ENCODE results near the gene KRTAP21-1. TPM values are rescaled to one million over a fixed set of nuclear protein-coding genes. Genes with fewer than 3 reads are reported as not detected.

Gene KRTAP21-1
- total RNA-seq, 1 experiment from 2014 or later: not detected

GRCh38 chr21:30733026-30733425 lies 22.2 kb downstream of the KRTAP21-1 start:
- intact Hi-C loops (cut with micrococcal nuclease; ENCODE audit: unreplicated experiment): no loop called here
- Mint-ChIP-seq H3K27ac (ENCODE audit: unreplicated experiment) (no peak overlapping the region), H3K4me3 (ENCODE audit: unreplicated experiment) (no peak overlapping the region), H3K27me3 (ENCODE audit: insufficient read depth, unreplicated experiment) (peaks cover 6% of the 10 kb centered on the region), H3K36me3 (ENCODE audit: insufficient read depth, unreplicated experiment) (no peaks in the 10 kb centered on the region), H3K9me3 (ENCODE audit: unreplicated experiment) (no peaks in the 10 kb centered on the region), H3K4me1 (ENCODE audit: low read depth, unreplicated experiment) (no peaks in the 10 kb centered on the region)
- Histone ChIP-seq H3K4me1 (no peaks in the 10 kb centered on the region), H3K27me3 (replicated peaks; ENCODE audit: control insufficient read depth, insufficient read depth, low read length) (no peaks in the 10 kb centered on the region), H3K36me3 (ENCODE audit: control insufficient read depth, insufficient read depth, low read length) (no peaks in the 10 kb centered on the region), H3K4me3 (ENCODE audit: low read depth, low read length) (no peak overlapping the region), H3K9me3 (no peaks in the 10 kb centered on the region)
- no TSS peak for BruUV-seq (replicated peaks)
- ChIA-PET POLR2A (no interaction called here), CTCF (no interaction called here)
- no peak for DNase-seq
- TF ChIP-seq, protein P1, sequence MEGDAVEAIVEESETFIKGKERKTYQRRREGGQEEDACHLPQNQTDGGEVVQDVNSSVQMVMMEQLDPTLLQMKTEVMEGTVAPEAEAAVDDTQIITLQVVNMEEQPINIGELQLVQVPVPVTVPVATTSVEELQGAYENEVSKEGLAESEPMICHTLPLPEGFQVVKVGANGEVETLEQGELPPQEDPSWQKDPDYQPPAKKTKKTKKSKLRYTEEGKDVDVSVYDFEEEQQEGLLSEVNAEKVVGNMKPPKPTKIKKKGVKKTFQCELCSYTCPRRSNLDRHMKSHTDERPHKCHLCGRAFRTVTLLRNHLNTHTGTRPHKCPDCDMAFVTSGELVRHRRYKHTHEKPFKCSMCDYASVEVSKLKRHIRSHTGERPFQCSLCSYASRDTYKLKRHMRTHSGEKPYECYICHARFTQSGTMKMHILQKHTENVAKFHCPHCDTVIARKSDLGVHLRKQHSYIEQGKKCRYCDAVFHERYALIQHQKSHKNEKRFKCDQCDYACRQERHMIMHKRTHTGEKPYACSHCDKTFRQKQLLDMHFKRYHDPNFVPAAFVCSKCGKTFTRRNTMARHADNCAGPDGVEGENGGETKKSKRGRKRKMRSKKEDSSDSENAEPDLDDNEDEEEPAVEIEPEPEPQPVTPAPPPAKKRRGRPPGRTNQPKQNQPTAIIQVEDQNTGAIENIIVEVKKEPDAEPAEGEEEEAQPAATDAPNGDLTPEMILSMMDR (IDR thresholded peaks at IDR 0.05; ENCODE audit: insufficient read depth in 1 of 2, low read depth in 1 of 2, low read length in 1 of 2, severe bottlenecking in 1 of 2, unreplicated experiment in 1 of 2): no peak

DNA sequence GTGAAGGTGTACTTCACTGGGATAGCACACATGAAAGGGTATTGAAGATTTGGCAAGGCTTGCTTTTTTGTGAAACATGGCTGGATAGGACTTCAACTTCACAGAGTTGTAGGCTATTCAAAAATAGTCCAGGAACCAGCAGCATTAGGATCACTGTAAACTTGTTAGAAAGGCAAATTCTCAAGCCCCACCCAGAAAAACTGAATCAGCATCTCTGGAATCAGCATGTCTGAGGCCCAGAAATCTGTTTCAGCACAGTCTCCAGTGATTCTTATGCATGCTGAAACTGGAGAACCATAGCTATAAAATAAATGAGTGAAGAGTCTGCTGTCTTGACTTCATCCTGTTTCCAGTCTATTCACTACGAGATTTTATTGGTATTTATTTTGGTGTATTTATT lies 28.5 kb downstream of the KRTAP21-1 start:
- H3K4me3 ChIP-seq (ENCODE audit: low read depth, low read length): no peak overlapping the region
- CTCF ChIA-PET: no interaction called here
- no peaks in the 10 kb centered on the region for H3K4me1 Mint-ChIP-seq (ENCODE audit: low read depth, unreplicated experiment)
- H3K27me3 Mint-ChIP-seq (ENCODE audit: insufficient read depth, unreplicated experiment): peaks cover 25% of the 10 kb centered on the region
- no peaks in the 10 kb centered on the region for H3K4me1 ChIP-seq
- intact Hi-C loops (cut with micrococcal nuclease; ENCODE audit: unreplicated experiment): no loop called here
- H3K9me3 Mint-ChIP-seq (ENCODE audit: unreplicated experiment): no peaks in the 10 kb centered on the region
- H3K36me3 Mint-ChIP-seq (ENCODE audit: insufficient read depth, unreplicated experiment): no peaks in the 10 kb centered on the region
- no peak overlapping the region for H3K27ac Mint-ChIP-seq (ENCODE audit: unreplicated experiment)
- no peak for DNase-seq
- no peaks in the 10 kb centered on the region for H3K36me3 ChIP-seq (ENCODE audit: control insufficient read depth, insufficient read depth, low read length)
- POLR2A ChIA-PET: no interaction called here
- H3K9me3 ChIP-seq: no peaks in the 10 kb centered on the region
- TF ChIP-seq, protein P1 (IDR thresholded peaks at IDR 0.05; ENCODE audit: insufficient read depth in 1 of 2, low read depth in 1 of 2, low read length in 1 of 2, severe bottlenecking in 1 of 2, unreplicated experiment in 1 of 2): no peak
- H3K27me3 ChIP-seq (replicated peaks; ENCODE audit: control insufficient read depth, insufficient read depth, low read length): 0 out of 2 replicates have a peak, but pooled peaks cover 1% of the 10 kb centered on the region
- H3K4me3 Mint-ChIP-seq (ENCODE audit: unreplicated experiment): no peak overlapping the region
- no TSS peak for BruUV-seq (replicated peaks)

- H3K4me1 ChIP-seq: no peaks in the 10 kb centered on the region
- DNase-seq: no peak
- intact Hi-C loops (cut with micrococcal nuclease; ENCODE audit: unreplicated experiment): no loop called here
- no peak overlapping the region for H3K4me3 ChIP-seq (ENCODE audit: low read depth, low read length)
- H3K36me3 ChIP-seq (ENCODE audit: control insufficient read depth, insufficient read depth, low read length): no peaks in the 10 kb centered on the region
- TF ChIP-seq, protein P1 (IDR thresholded peaks at IDR 0.05; ENCODE audit: insufficient read depth in 1 of 2, low read depth in 1 of 2, low read length in 1 of 2, severe bottlenecking in 1 of 2, unreplicated experiment in 1 of 2): no peak
- no TSS peak for BruUV-seq (replicated peaks)
- H3K27ac Mint-ChIP-seq (ENCODE audit: unreplicated experiment): no peak overlapping the region
- H3K9me3 Mint-ChIP-seq (ENCODE audit: unreplicated experiment): no peaks in the 10 kb centered on the region
- H3K4me1 Mint-ChIP-seq (ENCODE audit: low read depth, unreplicated experiment): no peaks in the 10 kb centered on the region
- H3K4me3 Mint-ChIP-seq (ENCODE audit: unreplicated experiment): no peak overlapping the region
- POLR2A ChIA-PET: no interaction called here
- no peaks in the 10 kb centered on the region for H3K36me3 Mint-ChIP-seq (ENCODE audit: insufficient read depth, unreplicated experiment)
- no peaks in the 10 kb centered on the region; the same call in 1 of the 2 replicates for H3K9me3 ChIP-seq
- no peaks in the 10 kb centered on the region for H3K27me3 ChIP-seq (replicated peaks; ENCODE audit: control insufficient read depth, insufficient read depth, low read length)
- H3K27me3 Mint-ChIP-seq (ENCODE audit: insufficient read depth, unreplicated experiment): peaks cover 4% of the 10 kb centered on the region
- CTCF ChIA-PET: no interaction called here
Observed at GRCh38 chr21:30719401-30719800, 35.8 kb downstream of the KRTAP21-1 start.
